ENCODE data around the gene VSTM1. TPM values are rescaled to one million over a fixed set of nuclear protein-coding genes. Genes with fewer than 3 reads are reported as not detected.

Gene VSTM1
- total and polyA plus RNA-seq, 2 donors (not counting 3 experiments of a cell fraction or from before 2014, with no cell fraction given): not detected

DNA sequence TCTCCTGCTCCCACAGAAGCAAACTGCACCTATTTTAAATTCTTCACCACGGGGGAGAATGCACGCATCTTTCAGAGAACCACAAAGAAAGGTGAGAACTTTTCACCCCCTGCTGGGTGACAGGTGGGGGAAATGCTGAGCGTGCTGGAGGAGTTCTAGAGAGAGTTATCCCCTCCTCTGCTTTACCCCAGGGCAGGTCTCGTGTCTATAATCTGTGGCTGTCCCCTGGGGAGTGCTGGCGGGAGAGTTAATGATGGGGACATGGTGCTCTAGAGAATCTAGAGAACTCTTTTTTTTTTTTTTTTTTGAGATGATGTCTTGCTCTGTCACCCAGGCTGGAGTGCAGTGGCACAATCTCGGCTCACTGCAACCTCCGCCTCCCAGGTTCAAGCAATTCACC is 65.5 kb downstream of the VSTM1 start:
- no peak for FAIRE-seq
- peaks cover 16% of the 10 kb centered on the region for H3K4me1 ChIP-seq (ENCODE audit: control insufficient read depth, extremely low read depth, insufficient read depth, low read length)
- TF ChIP-seq GATA2 (IDR thresholded peaks at IDR 0.05; ENCODE audit: insufficient read depth, insufficient read length, low read depth, low read length) (no peak), MYC (IDR thresholded peaks at IDR 0.05; ENCODE audit: low read depth, low read length) (no peak), FOS (IDR thresholded peaks at IDR 0.05; ENCODE audit: borderline replicate concordance, insufficient read depth, low read length) (no peak), POLR2AphosphoS5 (IDR thresholded peaks at IDR 0.05; ENCODE audit: insufficient read depth, low read depth, low read length) (no peak), EZH2 (IDR thresholded peaks at IDR 0.05; ENCODE audit: borderline replicate concordance, low read depth, low read length, severe bottlenecking) (no peak), POLR2A (IDR thresholded peaks at IDR 0.05; ENCODE audit: low read depth, low read length) (no peak), JUN (IDR thresholded peaks at IDR 0.05; ENCODE audit: borderline replicate concordance, insufficient read depth, insufficient read length, low read depth) (no peak)
- TF ChIP-seq, protein P1, sequence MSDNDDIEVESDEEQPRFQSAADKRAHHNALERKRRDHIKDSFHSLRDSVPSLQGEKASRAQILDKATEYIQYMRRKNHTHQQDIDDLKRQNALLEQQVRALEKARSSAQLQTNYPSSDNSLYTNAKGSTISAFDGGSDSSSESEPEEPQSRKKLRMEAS (IDR thresholded peaks at IDR 0.05; ENCODE audit: insufficient read depth, insufficient read length): no peak
- TF ChIP-seq, protein P2, sequence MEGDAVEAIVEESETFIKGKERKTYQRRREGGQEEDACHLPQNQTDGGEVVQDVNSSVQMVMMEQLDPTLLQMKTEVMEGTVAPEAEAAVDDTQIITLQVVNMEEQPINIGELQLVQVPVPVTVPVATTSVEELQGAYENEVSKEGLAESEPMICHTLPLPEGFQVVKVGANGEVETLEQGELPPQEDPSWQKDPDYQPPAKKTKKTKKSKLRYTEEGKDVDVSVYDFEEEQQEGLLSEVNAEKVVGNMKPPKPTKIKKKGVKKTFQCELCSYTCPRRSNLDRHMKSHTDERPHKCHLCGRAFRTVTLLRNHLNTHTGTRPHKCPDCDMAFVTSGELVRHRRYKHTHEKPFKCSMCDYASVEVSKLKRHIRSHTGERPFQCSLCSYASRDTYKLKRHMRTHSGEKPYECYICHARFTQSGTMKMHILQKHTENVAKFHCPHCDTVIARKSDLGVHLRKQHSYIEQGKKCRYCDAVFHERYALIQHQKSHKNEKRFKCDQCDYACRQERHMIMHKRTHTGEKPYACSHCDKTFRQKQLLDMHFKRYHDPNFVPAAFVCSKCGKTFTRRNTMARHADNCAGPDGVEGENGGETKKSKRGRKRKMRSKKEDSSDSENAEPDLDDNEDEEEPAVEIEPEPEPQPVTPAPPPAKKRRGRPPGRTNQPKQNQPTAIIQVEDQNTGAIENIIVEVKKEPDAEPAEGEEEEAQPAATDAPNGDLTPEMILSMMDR (IDR thresholded peaks at IDR 0.05; ENCODE audit: extremely low read depth in 1 of 2, insufficient read depth in 1 of 2, low read depth in 1 of 2, low read length in 2 of 2): no peak
- BruUV-seq (replicated peaks): no TSS peak
- H2AFZ ChIP-seq (ENCODE audit: low read depth, low read length): no peak overlapping the region
- ChIA-PET CTCF (interaction anchor here (1.8 kb wide), 1 partner anchor 26 kb away, joined by 7 read pairs; no protein-coding TSS in a partner anchor), POLR2A (no interaction called here)
- no peak for DNase-seq (ENCODE audit: low read depth, low spot score)
- dilution Hi-C loops (cut with MboI; ENCODE audit: extremely low pct_ligation_motif_present, low sequenced_read_pairs) (no loop called here), intact Hi-C loops (cut with micrococcal nuclease) (no loop called here)
- no peaks in the 10 kb centered on the region for H4K20me1 ChIP-seq (replicated peaks; ENCODE audit: control insufficient read depth, extremely low read depth, insufficient read depth, low read length)
- H3K27me3 ChIP-seq (ENCODE audit: control insufficient read depth in 2 of 2, insufficient read depth in 2 of 2, low read length in 2 of 2): peaks cover 0 to 2% of the 10 kb centered on the region in 2 experiments
- H3K4me2 ChIP-seq (ENCODE audit: insufficient read depth, low read length): no peak overlapping the region
- H3K79me2 ChIP-seq (ENCODE audit: control insufficient read depth, insufficient read depth, low read length): no peaks in the 10 kb centered on the region
- no peaks in the 10 kb centered on the region for H3K36me3 ChIP-seq (ENCODE audit: control insufficient read depth in 2 of 2, extremely low read depth in 1 of 2, insufficient read depth in 2 of 2, low read length in 2 of 2)
- no peaks in the 10 kb centered on the region for H3K9me1 ChIP-seq (replicated peaks; ENCODE audit: control insufficient read depth, extremely low read depth, insufficient read depth, low read length)
- no peak overlapping the region for H3K9ac ChIP-seq (replicated peaks; ENCODE audit: extremely low read depth, insufficient read depth, low read length)
- no peak overlapping the region for H3K27ac ChIP-seq (ENCODE audit: insufficient read depth, low read depth, low read length)
- no peaks in the 10 kb centered on the region for H3K9me3 ChIP-seq (replicated peaks; ENCODE audit: control insufficient read depth, insufficient read depth, low read length)
- no peak overlapping the region for H3K4me3 ChIP-seq (replicated peaks in 1 of 3; ENCODE audit: insufficient read depth in 1 of 3, low read depth in 1 of 3, low read length in 3 of 3)
